GM12878 (cell line): ENCODE data around the gene MAGI1. TPM values are rescaled to one million over a fixed set of nuclear protein-coding genes. Genes with fewer than 3 reads are reported as not detected.

Experiments
- ATAC-seq: fragments of 200-7000 bp; cut with Tn5 transposase; 3 replicates; pipeline ENCODE4 v1.9.1; 2020; ENCODE audit warnings: mild to moderate bottlenecking, moderate library complexity
- BruUV-seq: library from RNA; stranded (reverse); fragments of 400-500 nt; replicated peaks from 2 replicates; lab custom pipeline; 2021; lab: Mats Ljungman, UMichigan
- CTCF ChIA-PET: fragments of 300-600 bp; sonication (Branson Sonifier 250); formaldehyde crosslinking; extraction: SDS; loops from one replicate; lab custom pipeline; 2021; ENCODE audit warnings: inconsistent platforms; lab: Yijun Ruan, JAX
- POLR2A ChIA-PET: fragments of 350-600 bp; formaldehyde crosslinking; extraction: SDS; loops from one replicate; lab custom pipeline; 2021; ENCODE audit warnings: inconsistent platforms; lab: Charles Lee
- RAD21 ChIA-PET: fragments of 300-600 bp; sonication (Branson Sonifier 250); formaldehyde crosslinking; loops from one replicate; lab custom pipeline; 2023; ENCODE audit warnings: antibody characterized with exemption; ENCODE audit not compliant: unreplicated experiment; lab: Charles Lee
- SMC1A ChIA-PET: fragments of 300-600 bp; sonication (Branson Sonifier 250); formaldehyde crosslinking; loops from one replicate; lab custom pipeline; 2023; ENCODE audit not compliant: unreplicated experiment, uncharacterized antibody; lab: Charles Lee
- DNase-seq: peaks from one replicate; pipeline ENCODE4 v3.0.0-alpha.2; 2011; ENCODE audit warnings: low read depth, low spot score
- FAIRE-seq: peaks from 3 replicates; lab custom pipeline; 2011; peaks lifted over from hg19 to GRCh38; lab: Jason Lieb, UNC
- H2AFZ ChIP-seq: 2 replicates; pipeline ENCODE4 v1.6.0; 2011; ENCODE audit warnings: low read depth, low read length, control low read depth; ENCODE audit not compliant: control insufficient read depth
- H3K27ac ChIP-seq: 2 replicates; pipeline ENCODE4 v1.5.1; 2011; ENCODE audit warnings: control low read depth; ENCODE audit not compliant: control insufficient read depth, insufficient read depth
- H3K27me3 ChIP-seq, 2 experiments: replicated peaks in 1 of 2; 2 replicates each; pipeline versions ENCODE4 v1.6.0 to v1.6.1; 2011; ENCODE audit warnings: low read length in 1 of 2; ENCODE audit not compliant: control insufficient read depth in 2 of 2, insufficient read depth in 2 of 2
- H3K36me3 ChIP-seq, 2 experiments: 2 replicates each; pipeline ENCODE4 v1.5.1; 2011; ENCODE audit warnings: low read length in 1 of 2; ENCODE audit not compliant: control insufficient read depth in 2 of 2, insufficient read depth in 2 of 2
- H3K4me1 ChIP-seq: 2 replicates; pipeline ENCODE4 v1.6.1; 2011; ENCODE audit warnings: mild to moderate bottlenecking, low read length, moderate library complexity, mixed read lengths; ENCODE audit not compliant: control insufficient read depth, insufficient read depth
- H3K4me2 ChIP-seq: 2 replicates; pipeline ENCODE4 v1.6.0; 2011; ENCODE audit warnings: control low read depth; ENCODE audit not compliant: control insufficient read depth, insufficient read depth
- H3K4me3 ChIP-seq: fragments of 200-600 bp; sonication (generic); 2 replicates; pipeline ENCODE4 v1.5.1; 2016
- H3K79me2 ChIP-seq: 2 replicates; pipeline ENCODE4 v1.6.0; 2011; ENCODE audit warnings: low read length; ENCODE audit not compliant: control insufficient read depth, insufficient read depth
- H3K9ac ChIP-seq: 2 replicates; pipeline ENCODE4 v1.8.0; 2011; ENCODE audit warnings: low read length, control low read depth, mixed read lengths; ENCODE audit not compliant: control insufficient read depth, insufficient read depth
- H3K9me3 ChIP-seq: replicated peaks from 3 replicates; pipeline ENCODE4 v1.5.1; 2011; ENCODE audit warnings: mild to moderate bottlenecking, low read length; ENCODE audit not compliant: control insufficient read depth, insufficient read depth
- H4K20me1 ChIP-seq: 2 replicates; pipeline ENCODE4 v1.6.0; 2011; ENCODE audit not compliant: control insufficient read depth, insufficient read depth
- ESRRA ChIP-seq: IDR thresholded peaks from 2 replicates; pipeline ENCODE4 v1.6.1; 2012; ENCODE audit warnings: mild to moderate bottlenecking, low read length, improper control_type of control experiment
- GATAD2B ChIP-seq: fragments of 450-650 bp; conservative IDR thresholded peaks from 2 replicates; pipeline ENCODE4 v1.6.1; 2017; ENCODE audit warnings: low read depth, mild to moderate bottlenecking, moderate library complexity
- NFYB ChIP-seq: IDR thresholded peaks from 2 replicates; pipeline ENCODE4 v1.6.1; 2011; ENCODE audit warnings: low read depth, mild to moderate bottlenecking, low read length, improper control_type of control experiment, moderate library complexity; ENCODE audit not compliant: insufficient read depth
- NR2C1 ChIP-seq: fragments of 450-650 bp; IDR thresholded peaks from 2 replicates; pipeline ENCODE4 v1.6.1; 2017; ENCODE audit warnings: antibody characterized with exemption, mild to moderate bottlenecking, moderate library complexity
- RBBP5 ChIP-seq: fragments of 200-600 bp; sonication (generic); conservative IDR thresholded peaks from 2 replicates; pipeline ENCODE4 v1.6.1; 2016
- SIX5 ChIP-seq: IDR thresholded peaks from 2 replicates; pipeline ENCODE4 v1.6.1; 2011; ENCODE audit warnings: mild to moderate bottlenecking, low read depth, low read length, moderate library complexity; ENCODE audit not compliant: severe bottlenecking
- SREBF1 ChIP-seq: IDR thresholded peaks from 2 replicates; pipeline ENCODE4 v1.6.1; 2012; ENCODE audit warnings: mild to moderate bottlenecking, low read length
- STAT3 ChIP-seq: IDR thresholded peaks from 2 replicates; pipeline ENCODE4 v1.6.1; 2011; ENCODE audit warnings: low read depth, low read length, improper control_type of control experiment
- ZNF274 ChIP-seq: IDR thresholded peaks from one replicate; pipeline ENCODE4 v1.8.0; 2011; ENCODE audit not compliant: insufficient read length, insufficient read depth
- WGBS: methylation state at CpG from one replicate; pipeline ENCODE4 v1.1.6; 2016; ENCODE audit warnings: low lambda C conversion rate; ENCODE audit not compliant: insufficient replicate concordance, insufficient coverage; ENCODE audit errors: missing lambda C conversion rate; 5-methylcytosine and 5-hydroxymethylcytosine counted together
- in situ Hi-C: fragments of 300-500 bp; cut with MboI; formaldehyde crosslinking; loops from 9 replicates; pipeline ENCODE4 v1.14.3; 2018; ENCODE audit warnings: mixed read lengths
- intact Hi-C: fragments of 100-400 bp; cut with micrococcal nuclease; formaldehyde crosslinking; loops from one replicate; pipeline ENCODE4 v1.14.2; 2022; ENCODE audit not compliant: unreplicated experiment
- polyA plus RNA-seq, 11 experiments: library from polyadenylated mRNA; depleted of rRNA in 4 of 11; unstranded in 6 of 11; stranded (reverse) in 5 of 11; fragments of >200 nt; fragmentation: Nextera tagmentation in 4 of 11; fragmentation: Illumina TruSeq in 1 of 11; extraction: Ambion mirVana in 4 of 11; extraction: Trizol in 1 of 11; gene quantifications; 1 replicate in 1 of 11; 2 replicates in 10 of 11; pipeline versions ENCODE4 v1.2.1 to v1.2.3, GENCODE V29; 2011 to 2016; ENCODE audit warnings: inconsistent platforms in 2 of 11, missing spikeins in 2 of 11, low read depth in 1 of 11
- total RNA-seq, 4 experiments: library from RNA; depleted of rRNA in 3 of 4; stranded (reverse); fragments of >200 nt in 3 of 4; fragmentation: Illumina TruSeq in 1 of 4; extraction: Trizol in 1 of 4; gene quantifications; 2 replicates each; pipeline versions ENCODE4 v1.2.1 to v1.2.3, GENCODE V29; 2013 to 2021
- TF ChIP-seq, protein P1 (sequence below): fragments of 450-650 bp; IDR thresholded peaks from 2 replicates; pipeline ENCODE4 v1.6.1; 2017; ENCODE audit warnings: mild to moderate bottlenecking, low read depth, inconsistent platforms; ENCODE audit not compliant: poor library complexity, severe bottlenecking
- TF ChIP-seq, protein P2 (sequence below): fragments of 450-650 bp; IDR thresholded peaks from 2 replicates; pipeline ENCODE4 v1.6.1; 2017; ENCODE audit warnings: antibody characterized with exemption, mild to moderate bottlenecking, moderate library complexity

MAGI1 gene
- total and polyA plus RNA-seq, 10 of the 15 experiments (the other 5 are each of a cell fraction or from before 2014, with no cell fraction given), result 0.02 to 3.3 (median 0.29) TPM; not detected in 1

DNA sequence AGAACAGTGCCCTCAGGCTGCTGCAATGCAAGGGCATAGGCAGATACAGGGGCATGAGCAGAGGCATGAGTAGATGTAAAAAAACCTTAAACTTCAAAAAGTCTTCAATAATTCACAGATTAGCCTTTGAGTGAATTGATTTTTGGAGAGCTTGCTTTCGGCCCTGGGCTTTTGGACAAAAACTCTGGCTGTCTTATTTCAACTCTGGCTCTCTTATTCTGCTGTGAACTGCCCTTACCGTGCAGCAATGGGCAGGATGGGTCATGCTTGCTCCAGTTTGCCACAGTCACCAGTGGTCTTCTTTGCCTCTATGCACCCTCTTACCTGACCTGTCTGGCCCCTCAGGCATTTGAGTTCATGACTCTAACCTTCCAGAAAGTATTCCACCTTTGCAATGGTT, 555.7 kb downstream of the MAGI1 start:
- no peak for DNase-seq
- RAD21 ChIA-PET, result no interaction called here
- H3K36me3 ChIP-seq, result no peaks in the 10 kb centered on the region
- no peak overlapping the region for H2AFZ ChIP-seq
- no peak for ATAC-seq
- no peak overlapping the region for H3K4me3 ChIP-seq
- no peaks in the 10 kb centered on the region for H3K9me3 ChIP-seq
- WGBS, result 3% methylated on average over 2 of the region's 2 CpGs
- SMC1A ChIA-PET, result no interaction called here
- POLR2A ChIA-PET, result no interaction called here
- H3K4me2 ChIP-seq, result no peak overlapping the region
- no peak for TF ChIP-seq SREBF1
- TF ChIP-seq, protein P1, sequence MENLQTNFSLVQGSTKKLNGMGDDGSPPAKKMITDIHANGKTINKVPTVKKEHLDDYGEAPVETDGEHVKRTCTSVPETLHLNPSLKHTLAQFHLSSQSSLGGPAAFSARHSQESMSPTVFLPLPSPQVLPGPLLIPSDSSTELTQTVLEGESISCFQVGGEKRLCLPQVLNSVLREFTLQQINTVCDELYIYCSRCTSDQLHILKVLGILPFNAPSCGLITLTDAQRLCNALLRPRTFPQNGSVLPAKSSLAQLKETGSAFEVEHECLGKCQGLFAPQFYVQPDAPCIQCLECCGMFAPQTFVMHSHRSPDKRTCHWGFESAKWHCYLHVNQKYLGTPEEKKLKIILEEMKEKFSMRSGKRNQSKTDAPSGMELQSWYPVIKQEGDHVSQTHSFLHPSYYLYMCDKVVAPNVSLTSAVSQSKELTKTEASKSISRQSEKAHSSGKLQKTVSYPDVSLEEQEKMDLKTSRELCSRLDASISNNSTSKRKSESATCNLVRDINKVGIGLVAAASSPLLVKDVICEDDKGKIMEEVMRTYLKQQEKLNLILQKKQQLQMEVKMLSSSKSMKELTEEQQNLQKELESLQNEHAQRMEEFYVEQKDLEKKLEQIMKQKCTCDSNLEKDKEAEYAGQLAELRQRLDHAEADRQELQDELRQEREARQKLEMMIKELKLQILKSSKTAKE, result no peak
- TF ChIP-seq NR2C1, result no peak
- TF ChIP-seq STAT3, result no peak
- no peak for TF ChIP-seq RBBP5
- TF ChIP-seq, protein P2, sequence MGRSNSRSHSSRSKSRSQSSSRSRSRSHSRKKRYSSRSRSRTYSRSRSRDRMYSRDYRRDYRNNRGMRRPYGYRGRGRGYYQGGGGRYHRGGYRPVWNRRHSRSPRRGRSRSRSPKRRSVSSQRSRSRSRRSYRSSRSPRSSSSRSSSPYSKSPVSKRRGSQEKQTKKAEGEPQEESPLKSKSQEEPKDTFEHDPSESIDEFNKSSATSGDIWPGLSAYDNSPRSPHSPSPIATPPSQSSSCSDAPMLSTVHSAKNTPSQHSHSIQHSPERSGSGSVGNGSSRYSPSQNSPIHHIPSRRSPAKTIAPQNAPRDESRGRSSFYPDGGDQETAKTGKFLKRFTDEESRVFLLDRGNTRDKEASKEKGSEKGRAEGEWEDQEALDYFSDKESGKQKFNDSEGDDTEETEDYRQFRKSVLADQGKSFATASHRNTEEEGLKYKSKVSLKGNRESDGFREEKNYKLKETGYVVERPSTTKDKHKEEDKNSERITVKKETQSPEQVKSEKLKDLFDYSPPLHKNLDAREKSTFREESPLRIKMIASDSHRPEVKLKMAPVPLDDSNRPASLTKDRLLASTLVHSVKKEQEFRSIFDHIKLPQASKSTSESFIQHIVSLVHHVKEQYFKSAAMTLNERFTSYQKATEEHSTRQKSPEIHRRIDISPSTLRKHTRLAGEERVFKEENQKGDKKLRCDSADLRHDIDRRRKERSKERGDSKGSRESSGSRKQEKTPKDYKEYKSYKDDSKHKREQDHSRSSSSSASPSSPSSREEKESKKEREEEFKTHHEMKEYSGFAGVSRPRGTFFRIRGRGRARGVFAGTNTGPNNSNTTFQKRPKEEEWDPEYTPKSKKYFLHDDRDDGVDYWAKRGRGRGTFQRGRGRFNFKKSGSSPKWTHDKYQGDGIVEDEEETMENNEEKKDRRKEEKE, result no peak
- no peak for TF ChIP-seq ESRRA
- no peak for TF ChIP-seq ZNF274
- TF ChIP-seq SIX5, result no peak
- TF ChIP-seq NFYB, result no peak
- TF ChIP-seq GATAD2B, result no peak
- no peaks in the 10 kb centered on the region for H3K79me2 ChIP-seq
- no peaks in the 10 kb centered on the region; a peak in 1 of 4 replicates for H3K27me3 ChIP-seq
- no peaks in the 10 kb centered on the region for H4K20me1 ChIP-seq
- in situ Hi-C loops (no loop called here), intact Hi-C loops (no loop called here)
- FAIRE-seq, result no peak
- no peak overlapping the region for H3K9ac ChIP-seq
- BruUV-seq, result no TSS peak
- CTCF ChIA-PET, result no interaction called here
- no peaks in the 10 kb centered on the region for H3K4me1 ChIP-seq
- no peak overlapping the region for H3K27ac ChIP-seq
